Subcutaneous adipose tissue (tissue), 4 donors: Measurements from ENCODE around the gene GOLGA6A. TPM values are rescaled to one million over a fixed set of nuclear protein-coding genes. Genes with fewer than 3 reads are reported as not detected.
"Not testable (repeated sequence)": the region's sequence is repeated elsewhere in the genome, so short reads cannot be mapped to it uniquely, and the experiment has no call there.

Experiments used
- total RNA-seq, 4 donors: library from RNA; depleted of rRNA; stranded (reverse); fragments of >200 nt; gene quantifications; one replicate each; pipeline ENCODE4 v1.1.0, GENCODE V29; 2016
- TF ChIP-seq, protein P1 (sequence below): fragments of 450-650 bp; IDR thresholded peaks from one replicate; pipeline ENCODE4 v1.5.1; 2016; ENCODE audit warnings: low read depth, mild to moderate bottlenecking, control low read depth, antibody characterized with exemption, moderate library complexity

GOLGA6A gene, protein sequence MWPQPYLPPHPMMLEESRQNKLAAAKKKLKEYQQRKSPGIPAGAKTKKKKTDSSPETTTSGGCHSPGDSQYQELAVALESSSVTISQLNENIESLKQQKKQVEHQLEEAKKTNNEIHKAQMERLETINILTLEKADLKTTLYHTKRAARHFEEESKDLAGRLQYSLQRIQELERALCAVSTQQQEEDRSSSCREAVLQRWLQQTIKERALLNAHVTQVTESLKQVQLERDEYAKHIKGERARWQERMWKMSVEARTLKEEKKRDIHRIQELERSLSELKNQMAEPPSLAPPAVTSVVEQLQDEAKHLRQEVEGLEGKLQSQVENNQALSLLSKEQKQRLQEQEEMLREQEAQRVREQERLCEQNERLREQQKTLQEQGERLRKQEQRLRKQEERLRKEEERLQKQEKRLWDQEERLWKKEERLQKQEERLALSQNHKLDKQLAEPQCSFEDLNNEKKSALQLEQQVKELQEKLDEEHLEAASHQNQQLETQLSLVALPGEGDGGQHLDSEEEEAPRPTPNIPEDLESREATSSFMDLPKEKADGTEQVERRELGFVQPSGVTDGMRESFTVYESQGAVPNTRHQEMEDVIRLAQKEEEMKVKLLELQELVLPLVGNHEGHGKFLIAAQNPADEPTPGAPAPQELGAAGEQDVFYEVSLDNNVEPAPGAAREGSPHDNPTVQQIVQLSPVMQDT
- under 1 TPM in 1 of 4 donors, not detected in 3; 0.17 TPM for total RNA-seq

GRCh38 chr15:74082450-74082849 lies at the start of gene GOLGA6A:
Gene GOLGA6A (minus strand): TSS chr15:74082550. CDS start chr15:74082509, 41 bp downstream.
- TF ChIP-seq, protein P1, sequence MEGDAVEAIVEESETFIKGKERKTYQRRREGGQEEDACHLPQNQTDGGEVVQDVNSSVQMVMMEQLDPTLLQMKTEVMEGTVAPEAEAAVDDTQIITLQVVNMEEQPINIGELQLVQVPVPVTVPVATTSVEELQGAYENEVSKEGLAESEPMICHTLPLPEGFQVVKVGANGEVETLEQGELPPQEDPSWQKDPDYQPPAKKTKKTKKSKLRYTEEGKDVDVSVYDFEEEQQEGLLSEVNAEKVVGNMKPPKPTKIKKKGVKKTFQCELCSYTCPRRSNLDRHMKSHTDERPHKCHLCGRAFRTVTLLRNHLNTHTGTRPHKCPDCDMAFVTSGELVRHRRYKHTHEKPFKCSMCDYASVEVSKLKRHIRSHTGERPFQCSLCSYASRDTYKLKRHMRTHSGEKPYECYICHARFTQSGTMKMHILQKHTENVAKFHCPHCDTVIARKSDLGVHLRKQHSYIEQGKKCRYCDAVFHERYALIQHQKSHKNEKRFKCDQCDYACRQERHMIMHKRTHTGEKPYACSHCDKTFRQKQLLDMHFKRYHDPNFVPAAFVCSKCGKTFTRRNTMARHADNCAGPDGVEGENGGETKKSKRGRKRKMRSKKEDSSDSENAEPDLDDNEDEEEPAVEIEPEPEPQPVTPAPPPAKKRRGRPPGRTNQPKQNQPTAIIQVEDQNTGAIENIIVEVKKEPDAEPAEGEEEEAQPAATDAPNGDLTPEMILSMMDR = not testable (repeated sequence)

GRCh38 chr15:74131628-74132413 lies 49.5 kb upstream of the GOLGA6A start:
- TF ChIP-seq, protein P1 = no peak

DNA sequence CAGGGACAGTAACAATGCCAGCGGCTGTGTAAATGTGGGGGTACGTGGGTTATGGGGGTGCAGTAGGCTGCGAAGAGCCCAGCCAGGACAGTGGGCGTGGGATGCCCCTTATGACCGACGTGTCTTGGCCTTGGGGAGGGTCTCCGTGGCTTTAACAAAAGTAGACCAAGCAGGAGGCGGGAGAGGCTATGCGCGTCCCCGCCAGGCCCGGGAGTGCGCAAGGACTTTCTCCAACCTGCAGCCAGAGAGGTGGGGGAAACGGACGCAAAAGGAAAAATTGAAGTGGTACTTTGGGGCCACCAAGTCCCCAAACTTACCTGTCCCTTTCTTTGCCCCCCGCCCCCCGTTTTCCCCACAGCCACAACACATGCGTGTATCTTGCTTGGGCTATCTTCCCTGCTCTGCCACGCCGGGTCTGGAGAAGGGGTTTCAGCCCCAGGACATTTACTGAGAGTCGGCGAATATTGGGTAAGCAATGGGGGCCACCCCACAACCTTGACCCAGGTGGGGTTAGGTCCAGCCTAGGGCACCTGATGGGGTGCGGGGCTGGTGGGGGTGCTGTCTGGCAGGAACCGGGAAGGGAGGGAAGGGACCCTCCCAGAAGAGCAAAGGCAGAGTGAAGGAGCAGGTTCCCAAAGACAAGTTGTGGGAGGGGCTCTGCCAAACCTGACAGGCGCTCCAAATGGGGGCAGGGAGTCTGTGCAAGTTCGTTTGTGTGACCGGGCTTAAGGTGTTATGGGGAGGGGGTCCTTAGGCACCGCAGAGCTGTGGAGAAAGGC lies 48.7 kb upstream of the GOLGA6A start:
- TF ChIP-seq, protein P1 = no peak

- TF ChIP-seq, protein P1 = no peak
Measured at GRCh38 chr15:74130155-74130848, 48.0 kb upstream of the GOLGA6A start, which contains the start of gene ISLR2. Gene ISLR2 (plus strand): TSS chr15:74130586. CDS start chr15:74132755, 2,169 bp downstream.

GRCh38 chr15:74129586-74130154 lies 47.3 kb upstream of the GOLGA6A start:
- TF ChIP-seq, protein P1 = no peak
